Measurements from ENCODE around the gene TRAPPC2L.

DNA sequence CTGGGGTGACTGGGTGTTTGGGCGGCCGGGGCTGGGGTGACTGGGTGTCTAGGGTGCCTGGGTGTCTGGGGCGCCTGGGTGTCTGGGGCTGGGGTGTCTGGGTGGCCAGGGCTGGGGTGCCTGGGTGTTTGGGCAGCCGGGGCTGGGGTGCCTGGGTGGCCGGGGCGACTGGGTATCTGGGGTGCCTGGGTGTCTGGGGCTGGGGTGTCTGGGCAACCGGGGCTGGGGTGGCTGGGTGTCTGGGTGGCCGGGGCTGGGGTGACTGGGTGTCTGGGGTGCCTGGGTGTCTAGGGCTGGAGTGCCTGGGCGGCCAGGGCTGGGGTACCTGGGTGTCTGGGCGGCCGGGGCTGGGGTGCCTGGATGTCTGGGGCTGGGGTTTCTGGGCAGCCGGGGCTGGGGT is 31.8 kb upstream of the TRAPPC2L start:
- TF ChIP-seq, protein P1, sequence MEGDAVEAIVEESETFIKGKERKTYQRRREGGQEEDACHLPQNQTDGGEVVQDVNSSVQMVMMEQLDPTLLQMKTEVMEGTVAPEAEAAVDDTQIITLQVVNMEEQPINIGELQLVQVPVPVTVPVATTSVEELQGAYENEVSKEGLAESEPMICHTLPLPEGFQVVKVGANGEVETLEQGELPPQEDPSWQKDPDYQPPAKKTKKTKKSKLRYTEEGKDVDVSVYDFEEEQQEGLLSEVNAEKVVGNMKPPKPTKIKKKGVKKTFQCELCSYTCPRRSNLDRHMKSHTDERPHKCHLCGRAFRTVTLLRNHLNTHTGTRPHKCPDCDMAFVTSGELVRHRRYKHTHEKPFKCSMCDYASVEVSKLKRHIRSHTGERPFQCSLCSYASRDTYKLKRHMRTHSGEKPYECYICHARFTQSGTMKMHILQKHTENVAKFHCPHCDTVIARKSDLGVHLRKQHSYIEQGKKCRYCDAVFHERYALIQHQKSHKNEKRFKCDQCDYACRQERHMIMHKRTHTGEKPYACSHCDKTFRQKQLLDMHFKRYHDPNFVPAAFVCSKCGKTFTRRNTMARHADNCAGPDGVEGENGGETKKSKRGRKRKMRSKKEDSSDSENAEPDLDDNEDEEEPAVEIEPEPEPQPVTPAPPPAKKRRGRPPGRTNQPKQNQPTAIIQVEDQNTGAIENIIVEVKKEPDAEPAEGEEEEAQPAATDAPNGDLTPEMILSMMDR (IDR thresholded peaks at IDR 0.05; ENCODE audit: insufficient read depth, low read depth, low read length): no peak
- TF ChIP-seq EZH2 (IDR thresholded peaks at IDR 0.05; ENCODE audit: insufficient read depth, low read length): no peak
